K562 (cell line): ENCODE data around the gene GALNT12. TPM values are rescaled to one million over a fixed set of nuclear protein-coding genes. Genes with fewer than 3 reads are reported as not detected.

Experiments used
- ATAC-seq: fragments of 200-7000 bp; cut with Tn5 transposase; 3 replicates; pipeline ENCODE4 v1.9.1; 2020; ENCODE audit warnings: moderate library complexity
- BruUV-seq: library from RNA; stranded (reverse); fragments of 400-500 nt; replicated peaks from 2 replicates; lab custom pipeline; 2021; lab: Mats Ljungman, UMichigan
- CTCF ChIA-PET: fragments of 300-600 bp; formaldehyde crosslinking; extraction: SDS; loops from one replicate; lab custom pipeline; 2021; ENCODE audit warnings: low intra/inter-chr PET ratio; lab: Yijun Ruan, JAX
- POLR2A ChIA-PET: fragments of 300-600, 350-650 bp; sonication (Branson Sonifier 250); formaldehyde crosslinking; extraction: SDS; loops from one replicate; lab custom pipeline; 2021; ENCODE audit warnings: antibody characterized with exemption, inconsistent platforms; lab: Yijun Ruan, JAX
- DNase-seq, 4 experiments: peaks; one replicate each; pipeline versions ENCODE4 v3.0.0 to v3.0.0-alpha.2; 2011 to 2018; ENCODE audit warnings: low spot score in 3 of 4, mixed read lengths in 3 of 4; ENCODE audit errors: extremely low read depth in 1 of 4
- FAIRE-seq: peaks from 2 replicates; lab custom pipeline; 2011; peaks lifted over from hg19 to GRCh38; lab: Jason Lieb, UNC
- H2AFZ ChIP-seq: 2 replicates; pipeline ENCODE4 v1.6.0; 2011; ENCODE audit warnings: low read depth, low read length, control low read depth, inconsistent platforms
- H3K27ac ChIP-seq: fragments of 200-600 bp; 3 replicates; pipeline ENCODE4 v1.8.0; 2011; ENCODE audit warnings: low read depth, mild to moderate bottlenecking, control low read depth, inconsistent platforms, low read length, moderate library complexity, mixed read lengths; ENCODE audit errors: extremely low read depth
- H3K27me3 ChIP-seq, 2 experiments: fragments of 300-600 bp in 1 of 2; 2 replicates in 1 of 2; 3 replicates in 1 of 2; pipeline versions ENCODE4 v1.6.0 to v1.8.0; 2011; ENCODE audit warnings: inconsistent platforms in 2 of 2, low read length in 2 of 2, mild to moderate bottlenecking in 1 of 2, mixed read lengths in 1 of 2, moderate library complexity in 1 of 2; ENCODE audit not compliant: control insufficient read depth in 2 of 2, insufficient read depth in 2 of 2
- H3K36me3 ChIP-seq: fragments of 300-600 bp; 3 replicates; pipeline ENCODE4 v1.8.0; 2011; ENCODE audit warnings: mild to moderate bottlenecking, low read length, inconsistent platforms; ENCODE audit not compliant: control insufficient read depth, insufficient read depth
- H3K4me1 ChIP-seq, 2 experiments: fragments of 200-600 bp in 1 of 2; replicated peaks in 1 of 2; 2 replicates in 1 of 2; 3 replicates in 1 of 2; pipeline versions ENCODE4 v1.5.1 to v1.8.0; 2011; ENCODE audit warnings: inconsistent platforms in 2 of 2, low read length in 2 of 2, mild to moderate bottlenecking in 1 of 2, mixed read lengths in 1 of 2, moderate library complexity in 1 of 2; ENCODE audit not compliant: control insufficient read depth in 2 of 2, insufficient read depth in 2 of 2
- H3K4me2 ChIP-seq: 2 replicates; pipeline ENCODE4 v1.6.1; 2011; ENCODE audit warnings: low read length, control low read depth, inconsistent platforms, mixed read lengths; ENCODE audit not compliant: insufficient read depth
- H3K4me3 ChIP-seq: fragments of 200-600 bp; sonication (generic), shearing (Covaris generic); 2 replicates; pipeline ENCODE4 v1.5.1; 2016; ENCODE audit warnings: control low read depth, inconsistent platforms
- H3K79me2 ChIP-seq: fragments of 200-600 bp; 3 replicates; pipeline ENCODE4 v1.8.0; 2011; ENCODE audit warnings: low read length, inconsistent platforms; ENCODE audit not compliant: control insufficient read depth, insufficient read depth
- H3K9ac ChIP-seq, 2 experiments: 2 replicates each; pipeline versions ENCODE4 v1.6.0 to v1.6.1; 2011; ENCODE audit warnings: low read depth in 2 of 2, low read length in 2 of 2, control low read depth in 1 of 2, inconsistent platforms in 1 of 2, mild to moderate bottlenecking in 1 of 2, mixed read lengths in 1 of 2; ENCODE audit not compliant: insufficient read depth in 1 of 2
- H3K9me1 ChIP-seq: one replicate; pipeline ENCODE4 v1.6.0; 2011; ENCODE audit warnings: inconsistent platforms, mild to moderate bottlenecking, low read length, moderate library complexity; ENCODE audit not compliant: control insufficient read depth, insufficient read depth
- H3K9me3 ChIP-seq: replicated peaks from 2 replicates; pipeline ENCODE4 v1.5.1; 2011; ENCODE audit warnings: low read depth, low read length, inconsistent platforms; ENCODE audit not compliant: control insufficient read depth, insufficient read depth
- H4K20me1 ChIP-seq: replicated peaks from 2 replicates; pipeline ENCODE4 v1.6.1; 2011; ENCODE audit warnings: low read length, inconsistent platforms, mixed read lengths; ENCODE audit not compliant: control insufficient read depth, insufficient read depth
- ZNF121 ChIP-seq: sonication (generic); formaldehyde crosslinking; conservative IDR thresholded peaks from 2 replicates; pipeline ENCODE4 v1.8.0; 2022; ENCODE audit warnings: missing genetic modification reagents
- WGBS: fragments of 100-300 bp; shearing (Covaris generic); methylation state at CpG from one replicate; pipeline ENCODE4 v1.1.6; 2016; ENCODE audit warnings: low coverage, mixed read lengths; ENCODE audit not compliant: insufficient coverage; ENCODE audit errors: missing lambda C conversion rate; 5-methylcytosine and 5-hydroxymethylcytosine counted together
- in situ Hi-C: fragments of 300-500 bp; cut with MboI; formaldehyde crosslinking; loops from 4 replicates; pipeline ENCODE4 v1.15.0; 2018; ENCODE audit warnings: inconsistent platforms, mixed read lengths
- intact Hi-C: fragments of 100-400 bp; cut with micrococcal nuclease; formaldehyde crosslinking; loops from 2 replicates; pipeline ENCODE4 v1.14.2; 2022
- polyA plus RNA-seq, 8 experiments: library from polyadenylated mRNA; depleted of rRNA in 4 of 8; stranded (reverse) in 5 of 8; unstranded in 3 of 8; fragments of >200 nt; fragmentation: Nextera tagmentation in 2 of 8; fragmentation: Illumina TruSeq in 1 of 8; extraction: Ambion mirVana in 2 of 8; extraction: Trizol in 1 of 8; gene quantifications; 2 replicates each; pipeline versions ENCODE4 v1.2.1 to v1.2.3, GENCODE V29; 2011 to 2014; ENCODE audit warnings: inconsistent platforms in 1 of 8, missing spikeins in 1 of 8
- total RNA-seq, 7 experiments: library from RNA; depleted of rRNA in 6 of 7; stranded (reverse); fragments of >200 nt in 6 of 7; fragmentation: Illumina TruSeq in 2 of 7; extraction: Trizol in 2 of 7; gene quantifications; 2 replicates each; pipeline versions ENCODE4 v1.2.1 to v1.2.3, GENCODE V29; 2011 to 2021; ENCODE audit warnings: low replicate concordance in 1 of 7
- TF ChIP-seq, protein P1 (sequence below): sonication (generic); formaldehyde crosslinking; IDR thresholded peaks from 2 replicates; pipeline ENCODE4 v1.8.1; 2023; ENCODE audit warnings: mild to moderate bottlenecking, missing genetic modification reagents
- TF ChIP-seq, protein P2 (sequence below): fragments of 250-450 bp; sonication (Bioruptor Pico); IDR thresholded peaks from 2 replicates; pipeline ENCODE4 v1.5.0; 2022; ENCODE audit warnings: mild to moderate bottlenecking
- TF ChIP-seq, protein P3 (sequence below): sonication (generic); formaldehyde crosslinking; IDR thresholded peaks from 2 replicates; pipeline ENCODE4 v1.8.1; 2023; ENCODE audit warnings: mild to moderate bottlenecking, missing genetic modification reagents, moderate library complexity
- TF ChIP-seq, protein P4 (sequence below), 2 experiments: fragments of 450-650 bp; formaldehyde crosslinking in 1 of 2; IDR thresholded peaks; 2 replicates each; pipeline versions ENCODE4 v1.4.0 to v1.6.1; 2014 to 2020; ENCODE audit warnings: mild to moderate bottlenecking in 2 of 2, borderline replicate concordance in 1 of 2, low read depth in 1 of 2

GALNT12 gene
- total and polyA plus RNA-seq, 9 of the 15 experiments (the other 6 are each of a cell fraction or from before 2014, with no cell fraction given), result 29.7 to 82.9 (median 44.2) TPM

DNA sequence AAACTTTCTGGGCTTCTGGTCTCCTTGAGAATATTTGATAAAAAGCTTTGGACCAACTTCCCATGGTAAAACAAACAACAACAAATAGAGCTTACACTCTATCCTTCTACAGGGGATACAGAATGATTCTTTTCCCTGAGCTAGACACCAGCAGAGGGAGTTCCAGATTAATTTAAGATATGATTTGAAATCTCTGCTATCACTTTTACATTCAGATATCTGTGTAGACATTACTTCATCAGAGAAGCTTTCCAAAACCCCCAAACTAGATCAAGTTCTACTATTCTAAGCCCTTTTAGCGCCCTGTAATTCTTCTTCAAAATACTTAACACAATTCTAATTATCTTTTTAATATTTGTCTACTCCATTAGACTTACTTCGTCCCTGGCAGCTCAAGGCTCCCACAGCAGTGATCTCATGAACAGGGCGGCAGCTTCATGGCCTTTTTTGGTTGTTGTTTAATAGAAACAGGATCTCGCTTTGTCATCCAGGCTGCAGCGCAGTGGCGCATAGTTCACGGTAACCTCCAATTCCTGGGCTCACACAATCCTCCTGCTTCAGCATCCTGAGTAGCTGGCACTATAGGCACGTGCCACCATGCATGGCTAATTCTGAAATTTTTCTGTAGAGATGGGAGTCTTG is 955 bp upstream of the GALNT12 start:
- peaks cover 32% of the 10 kb centered on the region for H3K79me2 ChIP-seq
- H3K27me3 ChIP-seq, result no peaks in the 10 kb centered on the region
- no peak for FAIRE-seq
- no peaks in the 10 kb centered on the region for H3K9me3 ChIP-seq
- no peaks in the 10 kb centered on the region for H3K9me1 ChIP-seq
- 62% methylated on average over 8 of the region's 8 CpGs for WGBS
- no peaks in the 10 kb centered on the region for H4K20me1 ChIP-seq
- H3K4me3 ChIP-seq, result no peak overlapping the region
- H3K27ac ChIP-seq, result peak overlapping the region; percentile 20; the same call in 1 of the 3 replicates
- ATAC-seq, result no peak
- peaks cover 7% of the 10 kb centered on the region; the same call in 2 of the 3 replicates for H3K36me3 ChIP-seq
- H2AFZ ChIP-seq, result peak overlapping the region; percentile 92
- intact Hi-C loops (loop anchor here (5.0 kb wide), 3 partner anchors 41 to 271 kb away; no protein-coding TSS in a partner anchor), in situ Hi-C loops (no loop called here)
- peaks cover 31 to 57% of the 10 kb centered on the region in 2 experiments for H3K4me1 ChIP-seq
- POLR2A ChIA-PET, result interaction anchor here (0.7 to 1.3 kb wide), 3 partner anchors 11 to 804 kb away, joined by 3 read pairs; no protein-coding TSS in a partner anchor
- peak overlapping the region; percentile 15 to 75; a peak in 1 of 4 replicates for H3K9ac ChIP-seq
- H3K4me2 ChIP-seq, result peak overlapping the region; percentile 70
- no TSS peak for BruUV-seq
- CTCF ChIA-PET, result interaction anchor here (1.6 kb wide), 1 partner anchor 191 kb away, joined by 4 read pairs; no protein-coding TSS in a partner anchor
- no peak for DNase-seq
- TF ChIP-seq, protein P1, sequence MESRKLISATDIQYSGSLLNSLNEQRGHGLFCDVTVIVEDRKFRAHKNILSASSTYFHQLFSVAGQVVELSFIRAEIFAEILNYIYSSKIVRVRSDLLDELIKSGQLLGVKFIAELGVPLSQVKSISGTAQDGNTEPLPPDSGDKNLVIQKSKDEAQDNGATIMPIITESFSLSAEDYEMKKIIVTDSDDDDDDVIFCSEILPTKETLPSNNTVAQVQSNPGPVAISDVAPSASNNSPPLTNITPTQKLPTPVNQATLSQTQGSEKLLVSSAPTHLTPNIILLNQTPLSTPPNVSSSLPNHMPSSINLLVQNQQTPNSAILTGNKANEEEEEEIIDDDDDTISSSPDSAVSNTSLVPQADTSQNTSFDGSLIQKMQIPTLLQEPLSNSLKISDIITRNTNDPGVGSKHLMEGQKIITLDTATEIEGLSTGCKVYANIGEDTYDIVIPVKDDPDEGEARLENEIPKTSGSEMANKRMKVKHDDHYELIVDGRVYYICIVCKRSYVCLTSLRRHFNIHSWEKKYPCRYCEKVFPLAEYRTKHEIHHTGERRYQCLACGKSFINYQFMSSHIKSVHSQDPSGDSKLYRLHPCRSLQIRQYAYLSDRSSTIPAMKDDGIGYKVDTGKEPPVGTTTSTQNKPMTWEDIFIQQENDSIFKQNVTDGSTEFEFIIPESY (CRISPR knock-in tag), result peak; percentile 80
- TF ChIP-seq, protein P2, sequence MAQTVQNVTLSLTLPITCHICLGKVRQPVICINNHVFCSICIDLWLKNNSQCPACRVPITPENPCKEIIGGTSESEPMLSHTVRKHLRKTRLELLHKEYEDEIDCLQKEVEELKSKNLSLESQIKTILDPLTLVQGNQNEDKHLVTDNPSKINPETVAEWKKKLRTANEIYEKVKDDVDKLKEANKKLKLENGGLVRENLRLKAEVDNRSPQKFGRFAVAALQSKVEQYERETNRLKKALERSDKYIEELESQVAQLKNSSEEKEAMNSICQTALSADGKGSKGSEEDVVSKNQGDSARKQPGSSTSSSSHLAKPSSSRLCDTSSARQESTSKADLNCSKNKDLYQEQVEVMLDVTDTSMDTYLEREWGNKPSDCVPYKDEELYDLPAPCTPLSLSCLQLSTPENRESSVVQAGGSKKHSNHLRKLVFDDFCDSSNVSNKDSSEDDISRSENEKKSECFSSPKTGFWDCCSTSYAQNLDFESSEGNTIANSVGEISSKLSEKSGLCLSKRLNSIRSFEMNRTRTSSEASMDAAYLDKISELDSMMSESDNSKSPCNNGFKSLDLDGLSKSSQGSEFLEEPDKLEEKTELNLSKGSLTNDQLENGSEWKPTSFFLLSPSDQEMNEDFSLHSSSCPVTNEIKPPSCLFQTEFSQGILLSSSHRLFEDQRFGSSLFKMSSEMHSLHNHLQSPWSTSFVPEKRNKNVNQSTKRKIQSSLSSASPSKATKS (CRISPR knock-in tag), result no peak
- TF ChIP-seq ZNF121 (CRISPR knock-in tag), result 0 out of 2 replicates have a peak, but pooled peaks have one; percentile 5
- TF ChIP-seq, protein P3, sequence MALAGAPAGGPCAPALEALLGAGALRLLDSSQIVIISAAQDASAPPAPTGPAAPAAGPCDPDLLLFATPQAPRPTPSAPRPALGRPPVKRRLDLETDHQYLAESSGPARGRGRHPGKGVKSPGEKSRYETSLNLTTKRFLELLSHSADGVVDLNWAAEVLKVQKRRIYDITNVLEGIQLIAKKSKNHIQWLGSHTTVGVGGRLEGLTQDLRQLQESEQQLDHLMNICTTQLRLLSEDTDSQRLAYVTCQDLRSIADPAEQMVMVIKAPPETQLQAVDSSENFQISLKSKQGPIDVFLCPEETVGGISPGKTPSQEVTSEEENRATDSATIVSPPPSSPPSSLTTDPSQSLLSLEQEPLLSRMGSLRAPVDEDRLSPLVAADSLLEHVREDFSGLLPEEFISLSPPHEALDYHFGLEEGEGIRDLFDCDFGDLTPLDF, result 0 out of 2 replicates have a peak, but pooled peaks have one; percentile 5
- TF ChIP-seq, protein P4, sequence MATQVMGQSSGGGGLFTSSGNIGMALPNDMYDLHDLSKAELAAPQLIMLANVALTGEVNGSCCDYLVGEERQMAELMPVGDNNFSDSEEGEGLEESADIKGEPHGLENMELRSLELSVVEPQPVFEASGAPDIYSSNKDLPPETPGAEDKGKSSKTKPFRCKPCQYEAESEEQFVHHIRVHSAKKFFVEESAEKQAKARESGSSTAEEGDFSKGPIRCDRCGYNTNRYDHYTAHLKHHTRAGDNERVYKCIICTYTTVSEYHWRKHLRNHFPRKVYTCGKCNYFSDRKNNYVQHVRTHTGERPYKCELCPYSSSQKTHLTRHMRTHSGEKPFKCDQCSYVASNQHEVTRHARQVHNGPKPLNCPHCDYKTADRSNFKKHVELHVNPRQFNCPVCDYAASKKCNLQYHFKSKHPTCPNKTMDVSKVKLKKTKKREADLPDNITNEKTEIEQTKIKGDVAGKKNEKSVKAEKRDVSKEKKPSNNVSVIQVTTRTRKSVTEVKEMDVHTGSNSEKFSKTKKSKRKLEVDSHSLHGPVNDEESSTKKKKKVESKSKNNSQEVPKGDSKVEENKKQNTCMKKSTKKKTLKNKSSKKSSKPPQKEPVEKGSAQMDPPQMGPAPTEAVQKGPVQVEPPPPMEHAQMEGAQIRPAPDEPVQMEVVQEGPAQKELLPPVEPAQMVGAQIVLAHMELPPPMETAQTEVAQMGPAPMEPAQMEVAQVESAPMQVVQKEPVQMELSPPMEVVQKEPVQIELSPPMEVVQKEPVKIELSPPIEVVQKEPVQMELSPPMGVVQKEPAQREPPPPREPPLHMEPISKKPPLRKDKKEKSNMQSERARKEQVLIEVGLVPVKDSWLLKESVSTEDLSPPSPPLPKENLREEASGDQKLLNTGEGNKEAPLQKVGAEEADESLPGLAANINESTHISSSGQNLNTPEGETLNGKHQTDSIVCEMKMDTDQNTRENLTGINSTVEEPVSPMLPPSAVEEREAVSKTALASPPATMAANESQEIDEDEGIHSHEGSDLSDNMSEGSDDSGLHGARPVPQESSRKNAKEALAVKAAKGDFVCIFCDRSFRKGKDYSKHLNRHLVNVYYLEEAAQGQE (IDR thresholded peaks at IDR 0.05; ENCODE audit: borderline replicate concordance), result peak; percentile 18; the same call in 1 of the 2 replicates
- TF ChIP-seq, protein P4 (CRISPR knock-in tag; IDR thresholded peaks at IDR 0.05; ENCODE audit: low read depth), result no peak
